ENCODE data around the gene RHBDD3.

GRCh38 chr22:29301716-29302401 is 34.1 kb upstream of the RHBDD3 start:
- TF ChIP-seq POLR2AphosphoS5 (IDR thresholded peaks at IDR 0.05; ENCODE audit: low read depth, low read length) (no peak), POLR2A (IDR thresholded peaks at IDR 0.05; ENCODE audit: low read depth, low read length) (no peak)
